GM19452 (cell line): Measurements from ENCODE around the gene HDLBP.
"Not testable (repeated sequence)": the region's sequence is repeated elsewhere in the genome, so short reads cannot be mapped to it uniquely, and the experiment has no call there.

Source experiments
- ATAC-seq: cut with Tn5 transposase; IDR thresholded peaks from one replicate; pipeline ENCODE4 v1.9.1; 2021; ENCODE audit not compliant: unreplicated experiment

Gene HDLBP

DNA sequence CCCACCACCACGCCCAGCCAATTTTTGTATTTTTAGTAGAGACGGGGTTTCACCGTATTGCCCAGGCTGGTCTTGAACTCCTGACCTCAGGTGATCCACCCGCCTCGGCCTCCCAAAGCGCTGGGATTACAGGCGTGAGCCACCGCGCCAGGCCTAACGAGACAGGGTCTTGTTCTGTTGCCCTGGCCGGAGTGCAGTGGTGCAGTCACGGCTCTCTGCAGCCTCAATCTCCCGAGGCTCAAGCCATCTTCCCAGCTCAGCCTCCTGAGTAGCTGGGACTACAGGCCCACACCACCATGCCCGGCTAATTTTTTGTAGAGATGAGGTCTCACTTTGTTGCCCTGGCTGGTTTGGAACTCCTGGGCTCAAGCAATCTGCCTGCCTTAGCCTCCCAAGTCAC, 118.2 kb downstream of the HDLBP start:
- ATAC-seq = not testable (repeated sequence)

DNA sequence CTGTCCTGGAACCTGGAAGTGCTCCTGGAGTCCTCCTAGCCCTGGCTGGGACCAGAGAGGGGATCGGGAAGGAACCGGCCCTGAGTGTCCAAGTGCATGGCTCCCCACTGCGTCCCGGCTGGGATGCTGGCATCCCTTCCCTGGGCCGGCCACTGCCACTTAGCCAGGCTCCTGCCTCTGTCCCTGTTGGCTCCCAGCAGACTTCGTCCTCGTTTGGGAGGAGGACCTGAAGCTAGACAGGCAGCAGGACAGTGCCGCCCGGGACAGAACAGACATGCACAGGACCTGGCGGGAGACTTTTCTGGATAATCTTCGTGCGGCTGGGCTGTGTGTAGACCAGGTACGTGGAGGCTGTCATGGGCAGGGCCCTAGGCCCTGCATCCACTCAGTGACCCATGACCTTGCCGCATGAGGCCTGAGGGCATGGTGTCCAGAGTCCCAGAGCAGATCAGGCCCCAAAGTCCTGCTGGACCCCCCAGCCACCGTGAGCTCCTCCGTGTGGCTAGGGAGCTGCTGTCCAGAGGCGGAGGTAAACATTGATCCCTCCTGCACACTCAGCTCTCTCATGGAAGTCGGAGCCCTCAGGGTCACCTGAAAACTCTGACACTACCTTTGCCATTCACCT, 119.9 kb downstream of the HDLBP start:
- no peak for ATAC-seq

DNA sequence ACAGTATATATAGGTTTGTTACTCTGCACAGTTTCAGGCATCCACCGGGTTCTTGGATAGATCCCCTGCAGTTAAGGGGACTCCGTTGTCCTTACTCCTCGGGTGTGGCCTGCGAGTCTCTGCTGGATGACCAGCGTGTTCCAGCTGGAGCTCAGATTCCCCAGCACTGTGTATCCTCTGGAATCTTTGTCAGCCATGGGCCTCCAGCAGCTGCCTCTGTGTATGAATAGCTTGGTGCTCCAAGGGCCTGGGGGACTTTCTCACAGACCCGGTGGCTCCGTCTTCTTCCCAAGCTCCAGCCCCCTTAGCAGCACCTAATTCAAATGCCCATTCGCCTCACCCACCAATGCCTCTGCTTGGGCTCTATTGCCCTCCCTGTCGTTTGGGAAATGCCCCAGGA, 120.7 kb downstream of the HDLBP start:
- no peak for ATAC-seq

GRCh38 chr2:241193271-241193670, 122.2 kb downstream of the HDLBP start:
- ATAC-seq = no peak

DNA sequence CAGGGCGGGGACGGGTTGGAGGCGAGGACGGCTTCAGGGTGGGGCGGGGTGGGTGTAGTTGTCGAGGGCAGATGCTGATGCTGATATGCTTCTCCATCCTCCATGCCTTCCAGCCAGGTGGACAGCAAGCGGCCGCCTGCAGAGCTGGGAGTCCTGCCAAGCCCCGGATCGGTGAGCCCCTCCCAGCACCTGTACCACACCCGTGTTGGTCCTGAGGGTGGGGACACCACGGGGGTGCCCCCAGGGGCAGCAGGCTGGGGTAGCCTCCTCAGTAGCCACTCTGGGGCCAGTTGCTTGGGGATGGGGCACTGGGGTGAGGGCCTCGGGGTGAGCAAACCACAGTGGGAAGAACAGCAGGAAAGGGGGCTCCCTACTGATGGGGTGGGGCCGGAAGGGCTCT, 124.4 kb downstream of the HDLBP start:
- ATAC-seq = no peak

DNA sequence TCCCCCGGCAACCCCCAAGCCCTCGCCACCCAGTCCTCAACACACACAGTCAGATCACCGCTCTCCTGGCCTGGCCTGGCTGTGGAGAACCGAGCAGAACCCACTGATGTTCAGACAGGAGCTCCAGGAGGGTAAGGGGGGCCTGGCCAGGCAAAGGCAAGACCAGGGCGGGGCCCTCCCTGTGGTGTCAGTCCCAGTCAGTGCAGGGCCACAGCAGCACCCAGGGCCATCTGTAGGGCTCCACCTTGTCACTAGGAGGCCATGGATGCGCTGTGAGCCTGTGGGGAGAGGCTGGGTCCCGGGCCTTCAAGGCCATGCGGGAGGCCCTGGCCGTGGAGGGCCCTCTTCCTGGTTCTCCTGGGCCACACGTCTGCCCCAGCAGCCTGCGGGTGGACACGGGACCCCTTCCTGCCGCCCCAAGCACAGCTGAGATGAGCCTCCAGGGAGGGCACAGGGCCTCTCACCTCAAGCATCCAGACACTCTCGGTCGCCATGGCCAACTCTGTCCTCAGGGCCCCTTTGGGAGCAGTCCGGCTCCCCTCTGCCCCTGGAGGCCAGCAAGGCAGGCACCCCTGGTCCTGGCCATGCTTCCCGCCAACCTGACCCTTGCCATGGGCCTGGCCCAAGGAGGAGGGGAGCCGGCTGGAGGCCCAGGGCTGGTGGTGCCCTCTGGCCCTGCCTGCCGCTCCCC, 125.0 kb downstream of the HDLBP start:
- ATAC-seq = no peak

DNA sequence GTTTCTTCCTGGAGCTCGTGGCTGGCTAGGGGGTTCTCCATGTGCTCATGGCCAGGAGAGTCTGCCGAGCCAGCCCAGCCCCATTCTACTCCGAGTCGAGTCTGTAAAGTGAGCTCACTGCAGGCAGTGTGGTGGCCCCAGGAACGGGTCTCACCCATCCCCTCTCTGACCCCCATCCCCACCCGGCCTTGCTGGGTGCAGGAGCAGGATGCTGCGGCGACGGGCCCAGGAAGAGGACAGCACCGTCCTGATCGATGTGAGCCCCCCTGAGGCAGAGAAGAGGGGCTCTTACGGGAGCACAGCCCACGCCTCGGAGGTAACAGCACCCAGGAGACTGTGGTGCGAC, 125.6 kb downstream of the HDLBP start:
- ATAC-seq = no peak

DNA sequence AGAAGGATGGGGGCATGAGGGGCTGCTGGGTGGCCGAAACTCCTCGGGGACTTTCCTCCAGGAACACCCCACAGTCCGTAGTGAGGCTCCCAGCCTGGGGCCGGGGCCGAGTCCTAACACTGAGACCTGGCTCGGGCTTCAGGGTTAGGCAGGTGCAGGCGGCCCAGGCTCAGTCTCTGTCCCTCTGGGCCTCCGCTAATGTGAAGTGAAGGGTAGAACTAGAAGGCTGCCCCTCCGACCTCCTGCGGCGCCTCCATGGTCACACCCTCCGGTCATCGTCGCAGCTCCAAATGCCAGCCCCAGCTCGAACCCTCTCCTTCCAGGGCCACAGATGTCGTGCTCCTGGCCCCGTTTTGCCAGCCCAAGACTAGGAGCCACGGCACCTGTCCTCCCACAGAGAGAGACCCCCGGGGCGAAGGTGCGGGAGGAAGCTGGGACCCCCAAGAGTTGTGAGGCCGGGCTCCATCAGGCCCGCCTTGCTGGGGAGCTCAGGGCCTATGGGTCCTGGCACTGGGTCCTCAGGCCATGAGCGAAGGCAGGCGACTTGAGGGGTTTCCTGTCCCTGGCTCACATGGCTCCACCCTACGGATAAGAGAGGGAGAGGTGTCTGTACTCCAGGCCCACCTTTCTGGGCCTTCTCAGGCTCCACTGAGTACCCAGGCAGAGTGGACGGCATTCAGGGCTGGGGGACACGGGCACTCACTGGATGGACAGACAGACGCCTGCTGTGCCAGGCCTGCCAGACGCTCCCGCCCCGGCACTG, 126.2 kb downstream of the HDLBP start:
- ATAC-seq = no peak

GRCh38 chr2:241188361-241189092, 126.9 kb downstream of the HDLBP start, which contains the start of gene ANO7:
Gene ANO7 (plus strand): TSS chr2:241188677. CDS start chr2:241190064, 1,387 bp downstream.
- ATAC-seq = no peak

- ATAC-seq = no peak
Observed at GRCh38 chr2:241187918-241188234, 127.6 kb downstream of the HDLBP start.

DNA sequence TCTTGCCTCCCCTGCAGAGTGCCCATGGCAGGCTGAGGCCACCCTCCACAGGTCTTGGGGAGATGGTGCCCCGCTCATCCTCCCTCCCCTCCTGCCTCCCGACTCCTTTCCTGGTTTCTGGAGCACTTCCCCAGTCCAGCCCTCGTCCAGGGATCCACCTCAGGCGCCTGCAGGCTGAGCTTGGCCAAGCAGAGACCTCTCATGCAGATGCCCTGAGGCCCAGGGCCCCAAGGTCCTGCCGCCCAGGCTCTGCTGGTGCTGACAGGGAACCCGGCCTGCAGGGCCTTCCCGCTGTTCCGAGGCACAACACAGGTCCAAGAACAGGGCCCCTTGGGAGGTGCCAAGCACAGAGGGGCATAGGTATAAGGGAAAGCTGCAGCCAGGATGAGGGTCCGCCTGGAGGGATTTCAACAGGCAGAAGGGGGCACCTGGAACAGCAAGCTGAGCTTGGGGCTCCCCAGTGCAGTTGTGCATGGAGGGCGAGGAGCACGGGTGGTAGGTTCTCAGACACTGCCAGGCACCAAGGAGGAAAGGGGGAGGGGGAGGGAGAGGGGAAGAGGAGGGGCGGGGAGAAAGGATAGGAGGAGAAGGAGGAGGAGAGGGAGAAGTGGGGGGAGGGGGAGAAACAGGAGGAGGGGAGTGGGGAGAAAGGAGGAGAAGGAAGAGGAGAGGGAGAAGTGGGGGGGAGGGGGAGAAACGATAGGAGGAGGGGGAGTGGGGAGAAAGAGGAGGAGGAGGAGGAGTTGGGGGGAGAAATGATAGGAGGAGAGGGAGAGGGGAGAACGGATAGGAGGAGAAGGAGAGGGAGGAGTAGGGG, 128.2 kb downstream of the HDLBP start:
- ATAC-seq = no peak

DNA sequence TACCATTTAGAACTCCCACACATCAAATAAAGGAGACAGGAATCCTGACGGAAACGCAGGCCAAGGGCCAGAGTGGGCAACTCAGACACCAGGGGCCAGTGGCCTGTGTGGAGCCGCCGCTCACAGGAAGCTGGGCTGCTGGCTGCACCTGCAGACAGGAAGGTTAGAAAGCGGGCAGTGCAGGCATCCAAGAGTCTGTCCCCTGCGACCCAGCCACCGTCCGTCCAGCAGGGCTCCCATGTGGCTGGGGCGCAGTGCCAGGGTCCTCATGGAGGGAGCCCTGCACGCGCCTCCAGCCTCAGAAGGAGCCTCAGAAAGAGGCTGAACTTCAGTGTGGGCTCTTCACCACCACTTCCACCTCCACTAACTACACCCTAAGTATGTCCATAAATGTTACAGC, 129.5 kb downstream of the HDLBP start:
- ATAC-seq = no peak

DNA sequence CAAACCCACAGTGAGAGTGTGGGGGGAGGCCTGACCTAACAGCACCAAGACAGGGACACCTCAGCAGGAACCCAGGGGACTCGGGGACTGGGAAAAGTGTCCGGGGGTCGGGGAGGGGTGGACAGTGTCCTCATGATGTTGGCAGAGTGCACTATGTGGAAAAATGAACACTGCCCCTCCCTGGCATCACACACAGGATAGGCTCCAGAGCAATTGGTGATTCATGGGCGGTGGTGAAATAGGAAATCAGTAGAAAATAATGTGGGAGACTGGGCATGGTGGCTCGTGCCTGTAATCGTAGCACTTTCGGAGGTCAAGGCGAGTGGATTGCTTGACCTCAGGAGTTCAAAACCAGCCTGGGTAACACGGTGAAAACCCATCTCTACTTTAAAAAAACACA, 130.6 kb downstream of the HDLBP start:
- no peak for ATAC-seq

- ATAC-seq = no peak
Observed at GRCh38 chr2:241183221-241183620, 132.3 kb downstream of the HDLBP start.

- no peak for ATAC-seq
Observed at GRCh38 chr2:241182531-241183133, 132.8 kb downstream of the HDLBP start.

DNA sequence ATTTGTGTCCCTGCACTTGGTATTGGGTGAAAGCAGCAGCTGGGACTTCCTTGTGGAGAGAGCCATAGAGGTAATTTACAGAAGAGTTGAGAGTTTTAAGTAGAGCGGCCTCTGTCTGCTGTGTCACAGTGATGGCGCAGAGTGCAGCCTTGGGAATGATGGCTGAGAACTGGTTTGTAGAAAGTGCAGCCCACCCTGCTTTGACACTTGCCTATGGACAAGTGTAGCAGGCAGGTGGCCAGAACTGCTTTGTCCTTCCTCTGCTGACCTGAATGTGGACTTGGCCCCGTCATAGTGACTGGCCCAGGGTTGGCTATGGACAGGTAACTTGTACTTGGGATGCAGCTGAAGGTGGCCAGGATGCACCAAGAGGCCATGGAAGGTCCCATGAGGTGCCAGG, 133.3 kb downstream of the HDLBP start:
- no peak for ATAC-seq

DNA sequence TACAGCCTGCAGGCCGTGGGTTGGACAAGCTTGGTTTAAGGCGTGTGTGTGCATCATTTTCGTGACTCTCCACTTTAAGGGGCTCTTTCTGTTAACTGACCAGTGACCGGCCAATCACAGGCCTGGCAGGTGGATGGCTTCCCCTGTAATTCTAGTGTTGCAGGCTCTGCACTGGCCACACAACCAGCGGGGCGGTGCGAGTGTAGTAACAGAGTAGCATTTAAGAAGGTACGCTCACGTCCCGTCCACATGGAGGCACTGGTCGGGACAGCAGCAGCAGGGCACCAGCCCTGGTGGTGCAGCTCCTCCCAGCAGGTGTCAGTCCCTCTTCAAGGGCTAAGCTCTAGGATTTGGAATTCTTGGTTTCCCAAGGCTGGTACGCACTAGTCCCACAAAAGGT, 135.0 kb downstream of the HDLBP start:
- no peak for ATAC-seq

GRCh38 chr2:241179899-241180298, 135.6 kb downstream of the HDLBP start:
- ATAC-seq = no peak

DNA sequence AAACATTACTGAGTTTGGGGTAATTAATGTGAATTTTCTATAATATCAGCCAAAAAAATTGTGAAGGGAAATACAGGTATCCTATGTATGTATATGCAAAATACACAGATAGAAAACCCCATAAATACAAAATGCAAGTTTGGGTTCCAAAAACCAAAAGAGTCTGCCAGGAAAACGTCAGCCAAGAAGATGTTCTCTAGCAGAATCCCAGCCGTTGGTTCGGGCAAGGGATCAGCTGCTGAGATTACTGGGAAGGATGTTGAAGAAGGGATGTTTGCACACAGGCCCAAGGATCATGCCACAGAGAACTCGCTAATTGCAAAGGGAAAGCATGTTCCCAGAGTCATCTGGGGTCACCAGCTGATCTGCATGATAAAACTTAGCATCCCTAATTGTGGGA, 136.5 kb downstream of the HDLBP start:
- ATAC-seq = no peak

GRCh38 chr2:241177526-241178334, 137.7 kb downstream of the HDLBP start:
- ATAC-seq = no peak
